Measurements from ENCODE around the gene MARCHF2. TPM values are rescaled to one million over a fixed set of nuclear protein-coding genes. Genes with fewer than 3 reads are reported as not detected.

The MARCHF2 gene
- total and polyA plus RNA-seq, 9 of the 15 experiments (the other 6 are each of a cell fraction or from before 2014, with no cell fraction given), result 0.39 to 6.4 (median 2.2) TPM

GRCh38 chr19:8371011-8371804 lies 41.9 kb upstream of the MARCHF2 start (continued):
- TF ChIP-seq CREB3L1 (IDR thresholded peaks at IDR 0.05; ENCODE audit: borderline replicate concordance, low read depth), result no peak
- no peak for TF ChIP-seq ZZZ3 (IDR thresholded peaks at IDR 0.05)
- no peak for TF ChIP-seq ZNF79 (CRISPR knock-in tag; IDR thresholded peaks at IDR 0.05; ENCODE audit: low read depth)
- TF ChIP-seq ZBTB40 (IDR thresholded peaks at IDR 0.05), result 0 out of 2 replicates have a peak, but pooled peaks have one; percentile 23
- no peak for TF ChIP-seq ZBTB40 (CRISPR knock-in tag; IDR thresholded peaks at IDR 0.05)
- no peak for TF ChIP-seq ZNF511 (CRISPR knock-in tag; IDR thresholded peaks at IDR 0.05)
- TF ChIP-seq SRSF3 (IDR thresholded peaks at IDR 0.05; ENCODE audit: insufficient read depth, low read length), result no peak
- no peak for TF ChIP-seq MAFF (IDR thresholded peaks at IDR 0.05; ENCODE audit: low read length)
- no peak for TF ChIP-seq CBX2 (IDR thresholded peaks at IDR 0.05; ENCODE audit: insufficient read depth, low read length, poor library complexity, severe bottlenecking)
- TF ChIP-seq CHCHD3 (CRISPR knock-in tag; IDR thresholded peaks at IDR 0.05), result no peak
- TF ChIP-seq ZFP36 (IDR thresholded peaks at IDR 0.05; ENCODE audit: low read depth, low read length, partially characterized antibody), result no peak
- TF ChIP-seq TAF1 (IDR thresholded peaks at IDR 0.05; ENCODE audit: control insufficient read depth, extremely low read depth, insufficient read depth, low read length, severe bottlenecking), result no peak
- TF ChIP-seq MITF (IDR thresholded peaks at IDR 0.05), result no peak
